Smooth muscle cell (in vitro differentiated cells): ENCODE measurements around the gene PLA2G4D. TPM values are rescaled to one million over a fixed set of nuclear protein-coding genes. Genes with fewer than 3 reads are reported as not detected.

Experiments
- DNase-seq: peaks from one replicate; lab custom pipeline; 2025; ENCODE audit not compliant: unreplicated experiment; lab: John Stamatoyannopoulos, UW
- H2AFZ ChIP-seq: fragments of 200-600 bp; sonication (generic); 2 replicates; pipeline ENCODE4 v1.6.0; 2016; ENCODE audit warnings: antibody characterized with exemption, low read depth, mild to moderate bottlenecking
- H3F3A ChIP-seq: fragments of 200-600 bp; sonication (generic); 2 replicates; pipeline ENCODE4 v1.6.0; 2017; ENCODE audit warnings: antibody characterized with exemption, low read depth
- H3K27ac ChIP-seq: fragments of 200-600 bp; sonication (generic); 2 replicates; pipeline ENCODE4 v1.5.1; 2016; ENCODE audit warnings: low read depth, mild to moderate bottlenecking
- H3K27me3 ChIP-seq: fragments of 200-600 bp; sonication (generic); 2 replicates; pipeline ENCODE4 v1.6.1; 2016; ENCODE audit warnings: low read depth, mild to moderate bottlenecking
- H3K36me3 ChIP-seq: fragments of 200-600 bp; sonication (generic); 2 replicates; pipeline ENCODE4 v1.5.1; 2016; ENCODE audit warnings: low read depth
- H3K4me1 ChIP-seq: fragments of 200-600 bp; sonication (generic); 2 replicates; pipeline ENCODE4 v1.5.1; 2016; ENCODE audit warnings: low read depth
- H3K4me2 ChIP-seq: fragments of 200-600 bp; sonication (generic); 2 replicates; pipeline ENCODE4 v1.6.0; 2016; ENCODE audit warnings: mild to moderate bottlenecking
- H3K4me3 ChIP-seq: fragments of 200-600 bp; sonication (generic); 2 replicates; pipeline ENCODE4 v1.5.1; 2016; ENCODE audit warnings: mild to moderate bottlenecking
- H3K79me2 ChIP-seq: fragments of 200-600 bp; sonication (generic); 2 replicates; pipeline ENCODE4 v1.6.0; 2016; ENCODE audit warnings: low read depth, mild to moderate bottlenecking
- H3K9ac ChIP-seq: fragments of 200-600 bp; sonication (generic); 2 replicates; pipeline ENCODE4 v1.6.0; 2016; ENCODE audit warnings: low read depth
- H3K9me3 ChIP-seq: fragments of 200-600 bp; sonication (generic); replicated peaks from 2 replicates; pipeline ENCODE4 v1.5.1; 2016; ENCODE audit warnings: low read depth
- H4K20me1 ChIP-seq: fragments of 200-600 bp; sonication (generic); 2 replicates; pipeline ENCODE4 v1.6.0; 2016; ENCODE audit warnings: low read depth
- WGBS: methylation state at CpG from one replicate; pipeline ENCODE4 v1.1.7; 2016; ENCODE audit warnings: low lambda C conversion rate; 5-methylcytosine and 5-hydroxymethylcytosine counted together
- polyA plus RNA-seq: library from polyadenylated mRNA; unstranded; fragments of >200 nt; fragmentation: Nextera tagmentation; extraction: Ambion mirVana; gene quantifications from 2 replicates; pipeline ENCODE4 v1.2.1, GENCODE V29; 2016
- total RNA-seq: library from RNA; depleted of rRNA; stranded (reverse); fragments of >200 nt; gene quantifications from 2 replicates; pipeline ENCODE4 v1.2.3, GENCODE V29; 2014
- TF ChIP-seq, protein P1 (sequence below): fragments of 200-600 bp; sonication (generic); IDR thresholded peaks from 2 replicates; pipeline ENCODE4 v1.5.1; 2017; ENCODE audit warnings: borderline replicate concordance, mild to moderate bottlenecking, antibody characterized with exemption; ENCODE audit not compliant: insufficient read depth, poor library complexity, severe bottlenecking

PLA2G4D gene
- total and polyA plus RNA-seq, 2 experiments from 2014 or later = 0.17 to 0.36 TPM

DNA sequence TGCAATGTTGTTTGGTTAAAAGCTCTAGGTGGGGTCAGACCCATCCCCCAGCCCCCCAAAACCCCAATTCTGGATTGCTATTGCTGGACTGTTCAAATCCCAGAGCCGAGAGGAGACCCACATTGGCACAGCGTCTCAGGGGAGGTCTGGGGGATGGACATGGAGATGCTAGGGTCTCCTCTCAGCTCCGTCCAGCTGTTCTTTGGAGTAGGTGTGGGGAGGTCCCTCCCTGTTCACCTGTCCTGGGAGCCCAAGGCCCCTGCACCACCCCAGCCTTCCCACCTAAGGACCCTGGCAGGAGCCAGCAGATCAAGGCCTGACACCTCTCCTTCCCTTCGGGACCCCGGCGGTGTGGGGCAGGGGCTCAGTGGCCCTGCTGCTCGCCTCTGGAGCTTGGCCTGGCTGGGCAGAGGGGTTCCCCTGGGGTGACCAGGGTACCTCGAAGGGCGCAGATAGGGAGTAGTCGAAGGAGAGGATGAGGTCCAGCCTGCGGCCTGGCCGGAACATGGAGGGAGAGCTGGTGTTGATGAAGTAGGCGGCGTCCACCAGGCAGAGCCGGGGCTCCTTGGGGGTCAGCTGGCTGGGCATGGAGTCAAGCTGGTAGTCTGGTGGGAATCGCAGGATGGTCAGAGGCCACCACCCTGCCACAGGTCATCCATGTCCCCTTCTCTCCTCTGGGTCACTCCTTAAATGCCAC, 23.9 kb downstream of the PLA2G4D start:
- H3K27me3 ChIP-seq = no peaks in the 10 kb centered on the region

DNA sequence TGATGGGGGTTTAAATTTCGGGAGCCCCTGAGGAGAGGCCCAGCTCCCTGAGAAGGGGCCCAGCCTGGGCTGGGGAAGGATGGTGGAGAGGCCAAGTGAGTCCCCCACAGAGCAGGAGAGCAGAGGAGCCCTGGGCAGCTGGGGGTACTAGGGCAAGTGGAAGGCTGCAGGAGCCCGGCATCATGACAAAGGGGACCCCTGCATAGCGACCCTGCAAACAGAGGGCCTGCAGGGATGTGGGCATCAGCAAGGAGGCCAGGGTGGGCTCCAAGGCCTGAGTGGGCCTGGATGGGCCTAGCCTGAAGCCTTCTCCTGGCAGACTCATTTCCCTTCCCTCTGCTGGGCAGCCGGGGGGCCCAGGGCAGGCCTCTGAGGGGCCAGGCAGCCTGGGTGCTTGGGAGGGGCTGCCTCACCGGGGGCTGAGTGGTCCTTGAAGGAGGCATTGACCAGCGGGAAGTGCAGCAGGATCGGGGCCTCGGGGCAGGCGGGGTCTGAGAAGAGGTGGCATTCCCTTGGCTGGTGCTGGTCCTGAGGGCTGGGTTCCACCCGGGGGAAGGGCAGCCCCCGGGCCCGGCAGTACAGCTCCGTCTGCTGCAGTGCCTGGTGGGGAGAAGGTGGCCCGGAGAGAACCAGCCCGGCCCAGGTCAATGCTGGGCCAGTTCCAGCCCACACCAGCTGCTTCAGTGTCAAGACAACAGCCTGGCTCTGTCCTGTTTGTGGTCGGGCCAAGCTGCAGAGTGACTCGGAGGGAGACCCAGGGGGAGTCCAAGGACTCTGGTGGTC, 24.7 kb downstream of the PLA2G4D start:
- Histone ChIP-seq H3K4me2 (no peak overlapping the region), H2AFZ (no peak overlapping the region), H3K9ac (no peak overlapping the region), H3K79me2 (no peaks in the 10 kb centered on the region), H3K4me3 (no peak overlapping the region), H3K27me3 (no peaks in the 10 kb centered on the region), H4K20me1 (no peaks in the 10 kb centered on the region), H3K4me1 (no peaks in the 10 kb centered on the region), H3K9me3 (no peaks in the 10 kb centered on the region), H3K27ac (no peak overlapping the region), H3F3A (no peaks in the 10 kb centered on the region), H3K36me3 (no peaks in the 10 kb centered on the region)
- TF ChIP-seq, protein P1, sequence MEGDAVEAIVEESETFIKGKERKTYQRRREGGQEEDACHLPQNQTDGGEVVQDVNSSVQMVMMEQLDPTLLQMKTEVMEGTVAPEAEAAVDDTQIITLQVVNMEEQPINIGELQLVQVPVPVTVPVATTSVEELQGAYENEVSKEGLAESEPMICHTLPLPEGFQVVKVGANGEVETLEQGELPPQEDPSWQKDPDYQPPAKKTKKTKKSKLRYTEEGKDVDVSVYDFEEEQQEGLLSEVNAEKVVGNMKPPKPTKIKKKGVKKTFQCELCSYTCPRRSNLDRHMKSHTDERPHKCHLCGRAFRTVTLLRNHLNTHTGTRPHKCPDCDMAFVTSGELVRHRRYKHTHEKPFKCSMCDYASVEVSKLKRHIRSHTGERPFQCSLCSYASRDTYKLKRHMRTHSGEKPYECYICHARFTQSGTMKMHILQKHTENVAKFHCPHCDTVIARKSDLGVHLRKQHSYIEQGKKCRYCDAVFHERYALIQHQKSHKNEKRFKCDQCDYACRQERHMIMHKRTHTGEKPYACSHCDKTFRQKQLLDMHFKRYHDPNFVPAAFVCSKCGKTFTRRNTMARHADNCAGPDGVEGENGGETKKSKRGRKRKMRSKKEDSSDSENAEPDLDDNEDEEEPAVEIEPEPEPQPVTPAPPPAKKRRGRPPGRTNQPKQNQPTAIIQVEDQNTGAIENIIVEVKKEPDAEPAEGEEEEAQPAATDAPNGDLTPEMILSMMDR = no peak
- no peak for DNase-seq
- WGBS = 90% methylated on average over 17 of the region's 17 CpGs

More for the DNA sequence above, 23.9 kb downstream of the PLA2G4D start:
- Histone ChIP-seq H3K4me3 (no peak overlapping the region), H3K4me1 (no peaks in the 10 kb centered on the region), H3K36me3 (no peaks in the 10 kb centered on the region), H3K9ac (no peak overlapping the region), H3K9me3 (no peaks in the 10 kb centered on the region), H4K20me1 (no peaks in the 10 kb centered on the region), H3K27ac (no peak overlapping the region), H3F3A (no peaks in the 10 kb centered on the region), H3K4me2 (no peak overlapping the region), H3K79me2 (no peaks in the 10 kb centered on the region), H2AFZ (no peak overlapping the region)
- no peak for DNase-seq
- TF ChIP-seq, protein P1 = no peak
- WGBS = 94% methylated on average over 15 of the region's 16 CpGs

DNA sequence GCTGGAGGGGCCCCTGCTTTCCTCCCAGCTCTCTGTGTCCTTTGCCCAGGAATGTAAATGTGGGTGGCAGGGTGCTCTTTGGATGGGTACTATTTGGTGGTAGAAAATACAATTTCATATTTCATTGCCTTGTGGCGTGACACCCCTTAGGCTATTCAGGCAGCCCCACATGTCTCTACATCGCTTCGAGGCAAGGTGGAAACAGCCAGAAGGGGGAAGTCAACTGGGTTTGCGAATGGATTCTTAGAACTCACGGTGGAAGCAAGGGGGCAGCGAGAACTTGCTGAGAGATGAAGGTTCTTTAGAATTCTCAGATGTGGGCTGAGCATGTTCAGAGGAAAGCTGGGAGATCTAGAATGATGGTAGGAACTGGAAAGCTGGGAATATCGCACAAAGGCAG, 25.3 kb downstream of the PLA2G4D start:
- Histone ChIP-seq H3F3A (no peaks in the 10 kb centered on the region), H4K20me1 (no peaks in the 10 kb centered on the region), H3K4me1 (no peaks in the 10 kb centered on the region), H3K4me3 (no peak overlapping the region), H3K27ac (no peak overlapping the region), H3K27me3 (no peaks in the 10 kb centered on the region), H2AFZ (no peak overlapping the region), H3K79me2 (no peaks in the 10 kb centered on the region), H3K9ac (no peak overlapping the region), H3K9me3 (no peaks in the 10 kb centered on the region), H3K4me2 (no peak overlapping the region), H3K36me3 (no peaks in the 10 kb centered on the region)
- DNase-seq = no peak
- TF ChIP-seq, protein P1 = no peak
- 82% methylated on average over 7 of the region's 7 CpGs for WGBS
